Hepatocyte (in vitro differentiated cells): ENCODE results near the gene MFSD8. TPM values are rescaled to one million over a fixed set of nuclear protein-coding genes. Genes with fewer than 3 reads are reported as not detected.
"Not testable (repeated sequence)": the region's sequence is repeated elsewhere in the genome, so short reads cannot be mapped to it uniquely, and the experiment has no call there.

Source experiments
- DNase-seq: peaks from one replicate; pipeline ENCODE4 v3.0.0-alpha.2; 2016; ENCODE audit warnings: low spot score
- H2AFZ ChIP-seq: fragments of 200-600 bp; sonication (generic); 2 replicates; pipeline ENCODE4 v1.6.0; 2016; ENCODE audit warnings: antibody characterized with exemption, mild to moderate bottlenecking
- H3K27ac ChIP-seq: fragments of 200-600 bp; sonication (generic); 2 replicates; pipeline ENCODE4 v1.5.1; 2016; ENCODE audit warnings: mild to moderate bottlenecking
- H3K27me3 ChIP-seq: fragments of 200-600 bp; sonication (generic); 2 replicates; pipeline ENCODE4 v1.6.1; 2016
- H3K36me3 ChIP-seq: fragments of 200-600 bp; sonication (generic); replicated peaks from 2 replicates; pipeline ENCODE4 v1.5.1; 2016; ENCODE audit warnings: low read depth; ENCODE audit not compliant: insufficient read depth
- H3K4me1 ChIP-seq: fragments of 200-600 bp; sonication (generic); 2 replicates; pipeline ENCODE4 v1.5.1; 2016; ENCODE audit warnings: mild to moderate bottlenecking, moderate library complexity; ENCODE audit not compliant: insufficient read depth
- H3K4me2 ChIP-seq: fragments of 200-600 bp; sonication (generic); 2 replicates; pipeline ENCODE4 v1.6.0; 2016
- H3K4me3 ChIP-seq: fragments of 200-600 bp; sonication (generic); 2 replicates; pipeline ENCODE4 v1.5.1; 2016; ENCODE audit warnings: mild to moderate bottlenecking
- H3K79me2 ChIP-seq: fragments of 200-600 bp; sonication (generic); 2 replicates; pipeline ENCODE4 v1.6.0; 2017; ENCODE audit warnings: mild to moderate bottlenecking
- H3K9me2 ChIP-seq: fragments of 200-600 bp; sonication (generic); replicated peaks from 2 replicates; pipeline ENCODE4 v1.6.0; 2017; ENCODE audit warnings: mild to moderate bottlenecking; ENCODE audit not compliant: insufficient read depth
- H3K9me3 ChIP-seq: fragments of 200-600 bp; sonication (generic); 2 replicates; pipeline ENCODE4 v1.5.1; 2016; ENCODE audit warnings: low read depth, mild to moderate bottlenecking
- H4K20me1 ChIP-seq: fragments of 200-600 bp; sonication (generic); 2 replicates; pipeline ENCODE4 v1.6.0; 2016; ENCODE audit warnings: mild to moderate bottlenecking; ENCODE audit not compliant: insufficient read depth, poor library complexity, severe bottlenecking
- CTCF ChIP-seq: fragments of 200-600 bp; sonication (generic); IDR thresholded peaks from 2 replicates; pipeline ENCODE4 v1.5.1; 2016; ENCODE audit warnings: antibody characterized with exemption, mild to moderate bottlenecking; ENCODE audit not compliant: poor library complexity
- EZH2 ChIP-seq: fragments of 200-600 bp; sonication (generic); IDR thresholded peaks from 2 replicates; pipeline ENCODE4 v1.6.1; 2016; ENCODE audit warnings: antibody characterized with exemption, mild to moderate bottlenecking, borderline replicate concordance
- EZH2phosphoT487 ChIP-seq: fragments of 200-600 bp; sonication (generic); IDR thresholded peaks from one replicate; pipeline ENCODE4 v1.6.1; 2018; ENCODE audit warnings: antibody characterized with exemption, mild to moderate bottlenecking, low read depth, moderate library complexity; ENCODE audit not compliant: unreplicated experiment, severe bottlenecking
- WGBS: methylation state at CpG from one replicate; pipeline ENCODE4 v1.1.6; 2016; ENCODE audit warnings: low lambda C conversion rate; ENCODE audit errors: missing lambda C conversion rate; 5-methylcytosine and 5-hydroxymethylcytosine counted together
- polyA plus RNA-seq: library from polyadenylated mRNA; unstranded; fragments of >200 nt; fragmentation: Nextera tagmentation; extraction: Ambion mirVana; gene quantifications from 2 replicates; pipeline ENCODE4 v1.2.1, GENCODE V29; 2016
- total RNA-seq: library from RNA; depleted of rRNA; stranded (reverse); fragments of >200 nt; gene quantifications from 2 replicates; pipeline ENCODE4 v1.2.3, GENCODE V29; 2014

MFSD8 gene
- total and polyA plus RNA-seq, 2 experiments from 2014 or later = 17.0 to 30.1 TPM

- Histone ChIP-seq H4K20me1 (no peaks in the 10 kb centered on the region), H3K4me2 (no peak overlapping the region), H3K27me3 (no peaks in the 10 kb centered on the region), H3K79me2 (no peaks in the 10 kb centered on the region), H3K4me3 (no peak overlapping the region), H3K9me3 (no peaks in the 10 kb centered on the region), H3K4me1 (no peaks in the 10 kb centered on the region), H3K9me2 (no peaks in the 10 kb centered on the region), H3K27ac (no peak overlapping the region), H2AFZ (no peak overlapping the region), H3K36me3 (no peaks in the 10 kb centered on the region)
- no peak for TF ChIP-seq CTCF
- no peak for DNase-seq
- 92% methylated on average over 8 of the region's 8 CpGs for WGBS
Observed at GRCh38 chr4:127997534-127998388, 32.8 kb upstream of the MFSD8 start.

GRCh38 chr4:127996521-127996920 is 31.5 kb upstream of the MFSD8 start:
- not testable (repeated sequence) for H3K4me1 ChIP-seq, H3K79me2 ChIP-seq, H3K27ac ChIP-seq, DNase-seq, H3K4me3 ChIP-seq, H4K20me1 ChIP-seq, H3K4me2 ChIP-seq, H3K36me3 ChIP-seq, H3K9me3 ChIP-seq, H3K9me2 ChIP-seq, H3K27me3 ChIP-seq, H2AFZ ChIP-seq
- WGBS = 96% methylated on average over 6 of the region's 6 CpGs

GRCh38 chr4:127995776-127996175 is 30.8 kb upstream of the MFSD8 start:
- Histone ChIP-seq H3K79me2 (no peaks in the 10 kb centered on the region), H4K20me1 (no peaks in the 10 kb centered on the region), H3K9me3 (no peaks in the 10 kb centered on the region), H3K27ac (no peak overlapping the region), H2AFZ (no peak overlapping the region), H3K4me2 (no peak overlapping the region), H3K4me1 (no peaks in the 10 kb centered on the region), H3K27me3 (no peaks in the 10 kb centered on the region), H3K9me2 (no peaks in the 10 kb centered on the region), H3K36me3 (no peaks in the 10 kb centered on the region), H3K4me3 (no peak overlapping the region)
- no peak for DNase-seq
- WGBS = 96% methylated on average over 1 of the region's 1 CpG
- TF ChIP-seq EZH2 (no peak), CTCF (no peak), EZH2phosphoT487 (no peak)

GRCh38 chr4:127993151-127993550 is 28.2 kb upstream of the MFSD8 start:
- H3K4me3 ChIP-seq = no peak overlapping the region
- H3K9me3 ChIP-seq = no peaks in the 10 kb centered on the region
- H3K4me1 ChIP-seq = no peaks in the 10 kb centered on the region
- 81% methylated on average over 2 of the region's 2 CpGs for WGBS
- no peaks in the 10 kb centered on the region for H3K79me2 ChIP-seq
- no peak for DNase-seq
- H2AFZ ChIP-seq = no peak overlapping the region
- no peak for TF ChIP-seq EZH2phosphoT487
- TF ChIP-seq EZH2 = no peak
- no peak for TF ChIP-seq CTCF
- H3K9me2 ChIP-seq = no peaks in the 10 kb centered on the region
- no peak overlapping the region for H3K27ac ChIP-seq
- no peaks in the 10 kb centered on the region for H3K27me3 ChIP-seq
- H4K20me1 ChIP-seq = no peaks in the 10 kb centered on the region
- no peak overlapping the region for H3K4me2 ChIP-seq
- H3K36me3 ChIP-seq = no peaks in the 10 kb centered on the region
